Urothelium cell line (cell line): ENCODE results near the gene CCL20.
A peak's percentile ranks its signal among the peaks of the same experiment; 100 is the strongest.
"Not testable (repeated sequence)": the region's sequence is repeated elsewhere in the genome, so short reads cannot be mapped to it uniquely, and the experiment has no call there.

Source experiments
- DNase-seq: peaks from one replicate; pipeline ENCODE4 v3.0.0; 2011; ENCODE audit warnings: low spot score, mixed read lengths
- FAIRE-seq: peaks from 2 replicates; lab custom pipeline; 2011; peaks lifted over from hg19 to GRCh38; lab: Jason Lieb, UNC

CCL20 gene, protein sequence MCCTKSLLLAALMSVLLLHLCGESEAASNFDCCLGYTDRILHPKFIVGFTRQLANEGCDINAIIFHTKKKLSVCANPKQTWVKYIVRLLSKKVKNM

DNA sequence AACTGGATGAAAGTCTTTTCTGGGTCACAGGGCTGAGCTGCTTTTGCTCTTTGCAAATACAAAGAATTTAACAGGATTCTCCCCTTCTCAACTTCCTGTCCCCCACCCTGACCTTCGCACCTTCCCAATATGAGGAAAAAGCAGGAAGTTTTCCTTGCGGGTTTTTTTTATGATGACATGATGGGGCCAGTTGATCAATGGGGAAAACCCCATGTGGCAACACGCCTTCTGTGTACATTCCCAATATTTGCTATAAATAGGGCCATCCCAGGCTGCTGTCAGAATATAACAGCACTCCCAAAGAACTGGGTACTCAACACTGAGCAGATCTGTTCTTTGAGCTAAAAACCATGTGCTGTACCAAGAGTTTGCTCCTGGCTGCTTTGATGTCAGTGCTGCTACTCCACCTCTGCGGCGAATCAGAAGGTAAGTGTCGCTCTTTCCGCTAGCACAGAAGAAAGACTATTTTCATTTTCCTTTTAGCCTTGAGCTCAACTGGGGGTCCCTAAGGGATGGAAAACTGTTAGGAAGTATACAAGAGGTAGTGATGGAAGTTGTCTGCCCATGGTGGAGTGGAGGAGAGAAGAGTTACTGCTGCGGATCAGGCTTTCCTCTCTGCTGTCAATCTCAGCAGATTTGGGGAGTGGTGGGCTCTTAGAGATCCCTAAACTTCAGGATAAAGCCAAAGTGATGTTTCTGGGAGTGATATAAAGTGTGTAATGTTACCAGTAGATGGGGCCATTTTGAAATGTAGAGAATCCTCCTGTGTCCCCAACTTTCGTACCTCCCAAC is at the start of gene CCL20:
Gene CCL20 (plus strand): TSS at position 281 of the 792 bp plus-strand sequence. CDS start 70 bp downstream, at position 351.
- no peak for DNase-seq
- no peak for FAIRE-seq

- no peak for FAIRE-seq
Measured at GRCh38 chr2:227765788-227766372, 47.8 kb upstream of the CCL20 start.

GRCh38 chr2:227766373-227766883 is 47.2 kb upstream of the CCL20 start:
- FAIRE-seq, result no peak
- peak; percentile 84 for DNase-seq

More at GRCh38 chr2:227765788-227766372, 47.8 kb upstream of the CCL20 start:
- DNase-seq, result no peak

GRCh38 chr2:227767830-227768229 is 45.8 kb upstream of the CCL20 start:
- no peak for DNase-seq
- no peak for FAIRE-seq

DNA sequence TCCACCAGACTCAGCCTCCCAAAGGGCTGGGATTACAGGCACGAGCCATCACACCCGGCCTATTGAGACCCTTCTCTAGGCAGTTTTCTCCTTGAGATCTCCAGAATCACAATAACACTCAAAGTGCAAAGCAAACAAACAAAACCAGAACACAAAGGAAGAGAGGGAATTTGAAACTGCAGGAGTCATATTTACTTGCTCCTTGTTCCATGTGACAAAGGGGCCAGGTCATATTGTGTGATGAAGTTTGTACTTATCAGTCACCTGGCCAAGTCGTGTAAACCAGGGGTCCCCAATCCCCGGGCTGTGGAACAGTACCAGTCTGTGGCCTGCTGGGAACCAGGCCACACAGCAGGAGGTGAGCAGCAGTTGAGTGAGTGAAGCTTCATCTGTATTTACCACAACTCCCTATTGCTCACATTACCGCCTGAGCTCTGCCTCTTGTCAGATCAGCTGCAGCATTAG is 41.4 kb upstream of the CCL20 start:
- FAIRE-seq (no peak), DNase-seq (no peak)

DNA sequence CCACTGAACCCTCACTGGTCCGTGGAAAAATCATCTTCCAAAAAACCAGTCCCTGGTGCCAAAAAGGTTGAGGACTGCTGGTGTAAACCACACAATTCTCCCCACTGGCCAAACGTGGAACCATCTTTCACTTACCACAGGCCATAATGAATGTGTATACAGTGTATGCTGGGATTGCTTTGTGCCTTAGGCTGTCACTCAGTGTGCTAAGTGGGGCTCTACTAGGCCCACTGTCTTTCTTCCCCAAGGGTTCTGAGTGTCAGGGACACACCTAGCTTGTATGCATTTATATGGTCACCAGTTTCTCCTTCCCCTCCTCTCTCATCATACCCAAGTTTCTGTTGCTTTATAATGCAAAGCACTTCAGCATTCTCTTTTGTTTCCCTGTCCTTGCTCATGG is 40.7 kb upstream of the CCL20 start:
- no peak for FAIRE-seq
- DNase-seq, result no peak

DNA sequence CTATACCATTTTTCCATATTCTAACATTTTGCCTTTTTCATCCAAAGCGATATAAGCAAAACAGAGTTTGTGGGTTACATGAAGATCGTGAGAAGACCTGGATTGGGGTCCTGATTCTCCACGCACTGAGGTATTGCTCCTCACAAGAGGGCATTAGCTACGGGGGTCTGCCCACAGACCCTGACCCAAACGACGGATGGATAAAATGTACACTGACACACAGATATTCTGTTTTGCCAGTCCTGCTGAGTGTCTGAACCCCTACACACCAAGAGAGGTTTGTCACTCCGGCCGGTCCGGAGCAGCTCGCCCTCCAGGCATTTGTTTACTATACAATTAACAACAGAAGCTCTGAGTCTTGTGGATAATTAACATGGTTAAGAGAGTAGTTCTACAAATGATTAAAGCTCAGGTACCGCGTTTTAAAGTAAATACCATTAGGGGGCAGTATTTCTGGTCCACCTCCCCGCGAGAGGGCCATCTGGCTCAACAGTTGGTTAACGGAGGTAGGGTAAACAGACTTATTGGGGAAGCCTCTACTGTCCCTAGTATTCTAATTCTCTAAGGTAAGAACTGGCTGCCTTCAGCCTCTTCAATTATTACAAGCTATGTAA is 39.5 kb upstream of the CCL20 start:
- DNase-seq (no peak), FAIRE-seq (no peak)

- no peak for DNase-seq
- no peak for FAIRE-seq
Measured at GRCh38 chr2:227774895-227775842, 38.5 kb upstream of the CCL20 start.

DNA sequence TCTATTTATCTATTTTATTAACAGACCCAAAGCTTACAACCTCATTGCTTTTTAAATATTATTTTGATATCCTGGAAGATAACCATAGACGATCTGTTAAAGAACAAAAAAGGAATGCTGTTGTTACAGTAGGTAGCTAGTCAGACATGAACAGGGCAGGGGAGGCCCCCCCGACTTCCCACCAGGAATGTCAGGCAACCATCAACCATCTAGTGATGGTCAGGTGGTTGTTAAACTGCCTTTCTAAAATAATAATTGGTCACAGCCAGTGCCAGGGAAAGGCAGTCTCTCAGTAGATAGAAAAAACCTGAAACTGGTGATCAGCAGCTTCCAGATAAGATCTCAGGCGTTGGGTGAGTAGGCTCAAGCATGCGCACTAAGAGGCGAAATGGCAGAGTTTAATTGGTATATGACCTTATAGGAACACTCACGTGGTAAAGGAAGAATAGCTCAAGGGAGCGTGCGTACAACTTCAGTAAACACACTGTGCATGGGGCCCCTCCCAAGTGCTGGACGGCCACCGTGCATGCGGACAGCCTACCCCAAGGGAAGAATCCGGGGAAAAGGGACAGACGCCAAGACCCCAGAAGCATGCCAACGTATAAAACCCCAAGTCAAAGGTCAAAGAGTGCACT is 32.5 kb upstream of the CCL20 start:
- DNase-seq, result no peak
- FAIRE-seq, result no peak

DNA sequence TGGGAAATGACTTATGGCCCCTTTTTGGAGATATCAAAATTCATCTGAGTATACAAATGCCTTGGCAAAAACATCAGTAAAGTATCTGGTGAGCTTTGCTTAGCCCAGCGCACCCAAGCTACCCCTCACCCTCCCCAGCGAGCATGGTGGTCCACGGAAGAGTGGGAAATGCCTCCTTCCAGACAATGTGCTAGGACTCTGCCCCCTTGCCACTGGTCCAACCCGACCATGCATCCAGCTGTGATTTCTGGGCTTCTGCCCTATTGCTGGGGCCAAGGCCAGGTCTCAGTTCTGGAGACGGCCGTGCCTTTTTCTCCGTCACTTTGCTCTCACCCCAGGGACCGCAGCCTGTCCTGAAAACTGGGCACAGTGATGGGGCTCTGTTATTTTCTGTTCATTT is 31.8 kb upstream of the CCL20 start:
- FAIRE-seq, result no peak
- no peak for DNase-seq

DNA sequence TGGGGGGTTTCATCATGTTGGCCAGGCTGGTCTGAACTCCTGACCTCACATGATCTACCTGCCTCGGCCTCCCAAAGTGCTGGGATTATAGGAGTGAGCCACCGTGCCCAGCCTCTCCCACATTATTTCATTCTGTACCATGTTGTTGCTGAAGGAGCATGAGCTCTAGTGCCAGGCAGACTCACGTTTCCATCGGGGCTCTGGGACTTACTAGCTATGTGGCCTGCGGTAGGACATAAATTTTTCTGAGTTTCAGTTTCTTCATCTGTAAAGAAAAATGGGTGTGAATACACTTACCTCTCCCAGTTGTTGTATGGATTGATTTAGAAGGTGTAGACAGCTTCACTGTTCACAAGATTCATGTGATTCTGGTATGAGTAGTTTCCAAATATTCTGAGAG is 30.8 kb upstream of the CCL20 start:
- DNase-seq (no peak), FAIRE-seq (no peak)

GRCh38 chr2:227783404-227784138 is 30.1 kb upstream of the CCL20 start:
- FAIRE-seq (no peak), DNase-seq (no peak)

DNA sequence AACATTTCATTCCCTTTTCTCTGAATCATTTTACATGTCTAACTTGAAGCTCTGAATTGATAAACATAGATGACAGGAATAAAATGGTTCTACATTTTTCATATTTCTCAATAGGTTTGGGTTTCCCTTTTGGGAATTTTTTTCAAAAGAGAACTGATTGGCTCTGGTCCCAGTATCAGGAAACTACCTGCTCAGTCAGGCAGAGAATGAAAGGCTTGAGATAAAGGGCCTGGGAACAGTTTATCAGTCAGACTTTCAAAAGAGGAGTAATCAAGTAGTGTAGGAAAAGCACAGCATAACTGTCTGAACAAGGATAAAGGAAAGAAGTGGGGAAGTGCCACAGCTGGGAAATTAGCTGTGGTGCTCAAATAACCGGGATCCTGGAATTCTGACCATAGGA is 28.3 kb upstream of the CCL20 start:
- DNase-seq (no peak), FAIRE-seq (no peak)

GRCh38 chr2:227788561-227789018 is 25.1 kb upstream of the CCL20 start:
- FAIRE-seq, result no peak
- DNase-seq, result no peak

- DNase-seq, result no peak
- no peak for FAIRE-seq
Measured at GRCh38 chr2:227789803-227790202, 23.8 kb upstream of the CCL20 start.

DNA sequence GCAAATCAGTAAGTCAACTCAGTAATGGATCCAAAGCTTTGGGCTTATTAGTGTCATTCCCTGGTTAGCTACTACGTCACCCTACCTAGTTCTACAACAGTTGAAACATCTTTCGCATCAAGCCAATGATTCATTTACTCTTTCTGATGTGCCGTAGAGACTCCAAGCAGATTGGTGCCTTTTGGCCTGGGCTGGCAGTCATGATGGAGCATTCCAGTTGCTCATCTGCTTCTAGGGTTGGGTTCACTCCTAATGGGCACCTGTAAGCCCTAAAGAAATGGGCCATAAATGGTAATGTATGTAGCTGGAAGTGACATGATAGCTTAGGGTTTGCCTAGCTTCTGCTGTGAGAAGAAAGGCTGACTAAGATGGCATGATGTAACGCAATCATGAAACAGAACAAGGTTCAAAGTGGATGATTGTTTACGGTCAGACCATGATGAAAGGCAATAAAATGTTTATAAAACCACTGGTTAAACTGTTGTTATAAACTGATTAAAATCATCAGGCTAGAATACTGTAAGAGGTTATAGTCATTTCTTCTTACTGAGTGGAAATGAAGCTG is 20.4 kb upstream of the CCL20 start:
- FAIRE-seq (no peak), DNase-seq (no peak)

- FAIRE-seq (no peak), DNase-seq (no peak)
Measured at GRCh38 chr2:227796045-227796711, 17.5 kb upstream of the CCL20 start.

DNA sequence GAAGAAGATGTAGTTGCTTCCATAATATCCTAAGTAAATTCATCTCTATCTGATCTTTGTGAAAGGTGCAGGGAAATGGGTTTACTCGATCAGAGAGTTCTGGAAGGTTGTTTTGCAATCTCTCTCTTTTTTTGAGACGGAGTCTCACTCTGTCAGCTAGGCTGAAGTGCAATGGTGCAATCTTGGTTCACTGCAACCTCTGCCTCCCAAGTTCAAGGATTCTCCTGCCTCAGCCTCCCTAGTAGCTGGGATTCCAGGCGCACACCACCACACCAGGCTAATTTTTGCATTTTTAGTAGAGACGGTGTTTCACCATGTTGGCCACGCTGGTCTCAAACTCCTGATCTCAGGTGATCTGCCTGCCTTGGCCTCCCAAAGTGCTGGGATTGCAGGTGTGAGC is 16.9 kb upstream of the CCL20 start:
- not testable (repeated sequence) for FAIRE-seq

More for the DNA sequence above, 16.9 kb upstream of the CCL20 start:
- not testable (repeated sequence) for DNase-seq
